BLaER1 treated with 17β-estradiol and CSF1 and Interleukin-3, amounts not matched to agents 10 nM and 100 nM (cell line): ENCODE measurements around the gene GALC.

Source experiments
- H3K27ac ChIP-seq, 11 experiments: shearing (Covaris generic); formaldehyde crosslinking; 2 replicates each; pipeline ENCODE4 v1.8.1; 2022
- H3K27me3 ChIP-seq, 11 experiments: shearing (Covaris generic); formaldehyde crosslinking; 2 replicates each; pipeline ENCODE4 v1.8.1; 2022
- H3K36me3 ChIP-seq, 11 experiments: shearing (Covaris generic); formaldehyde crosslinking; 2 replicates each; pipeline ENCODE4 v1.8.1; 2022
- H3K4me1 ChIP-seq, 10 experiments: shearing (Covaris generic); formaldehyde crosslinking; 2 replicates each; pipeline ENCODE4 v1.8.1; 2022
- H3K4me2 ChIP-seq, 11 experiments: shearing (Covaris generic); formaldehyde crosslinking; 2 replicates each; pipeline ENCODE4 v1.8.1; 2022
- H3K4me3 ChIP-seq, 10 experiments: shearing (Covaris generic); formaldehyde crosslinking; 2 replicates each; pipeline ENCODE4 v1.8.1; 2022
- H3K9ac ChIP-seq, 11 experiments: shearing (Covaris generic); formaldehyde crosslinking; 2 replicates each; pipeline ENCODE4 v1.8.1; 2022
- H3K9me3 ChIP-seq, 11 experiments: shearing (Covaris generic); formaldehyde crosslinking; replicated peaks in 1 of 11; 2 replicates each; pipeline ENCODE4 v1.8.1; 2022
- H4K20me1 ChIP-seq, 11 experiments: shearing (Covaris generic); formaldehyde crosslinking; 2 replicates each; pipeline ENCODE4 v1.8.1; 2022
- Cebpa-rat ChIP-seq, 11 experiments: shearing (Covaris generic); IDR thresholded peaks; 2 replicates each; pipeline ENCODE4 v1.8.1; 2022

GALC gene

DNA sequence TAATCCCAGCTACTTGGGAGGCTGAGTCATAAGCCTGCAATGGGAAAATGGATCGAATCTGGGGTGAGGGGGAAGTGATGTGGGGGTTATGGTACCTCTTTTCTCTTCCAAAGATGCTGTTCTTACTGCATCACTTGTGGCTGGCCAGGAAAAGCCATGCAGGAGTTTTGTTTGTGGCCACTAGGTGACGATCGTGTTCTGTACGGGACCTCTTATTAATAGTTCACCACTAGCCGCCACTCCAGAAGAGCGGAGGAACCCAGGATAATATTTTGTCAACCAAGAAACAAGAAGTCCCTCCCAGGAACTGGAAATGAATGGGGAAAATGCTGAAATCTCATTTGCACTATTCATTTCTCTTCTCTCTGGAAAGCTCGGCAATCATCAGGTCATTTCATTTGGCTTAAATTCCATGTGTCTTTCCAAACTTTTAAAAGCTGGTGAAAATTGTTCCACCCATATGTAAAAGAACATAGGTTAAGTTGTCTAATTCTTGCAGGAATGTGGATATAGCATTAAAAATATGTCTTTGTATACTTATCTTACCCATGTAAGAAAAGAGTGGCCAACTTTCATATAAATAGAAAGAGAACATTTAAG, 20.9 kb upstream of the GALC start:
- no peak overlapping the region for H3K4me3 ChIP-seq

DNA sequence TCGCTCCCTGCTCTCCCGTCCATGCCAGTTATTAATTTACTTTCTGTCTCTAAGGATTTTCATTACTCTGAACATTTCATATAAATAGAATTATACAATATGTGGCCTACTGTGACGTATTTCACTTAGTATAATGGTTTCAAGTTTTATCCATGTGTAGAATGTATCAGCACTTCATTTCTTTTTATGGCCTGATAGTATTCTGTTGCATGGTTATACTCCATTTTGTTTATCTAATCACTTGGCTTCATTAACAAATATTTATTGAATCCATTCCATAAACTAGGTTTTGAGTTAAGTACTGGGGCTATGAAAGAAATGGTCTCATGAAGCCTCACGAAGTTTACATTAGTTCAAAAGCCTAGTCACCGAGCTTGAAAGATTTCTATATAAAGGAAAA, 19.5 kb upstream of the GALC start:
- peaks cover 22 to 98% (median 27%) of the 10 kb centered on the region in 10 experiments for H3K4me1 ChIP-seq
- no peaks in the 10 kb centered on the region for H3K27me3 ChIP-seq
- H3K4me2 ChIP-seq: peak overlapping the region in 3 of 11 experiments; percentile 90 to 99 (median 97); a peak in 6 of 22 replicates
- H3K9me3 ChIP-seq: peaks cover 0 to 9% (median 0%) of the 10 kb centered on the region in 11 experiments; a peak in 3 of 22 replicates
- H3K27ac ChIP-seq: peak overlapping the region in 3 of 11 experiments; percentile 43 to 55 (median 52); a peak in 4 of 22 replicates
- H3K4me3 ChIP-seq: no peak overlapping the region
- H3K9ac ChIP-seq: peak overlapping the region in 3 of 11 experiments; percentile 51 to 67 (median 52); a peak in 3 of 22 replicates
- TF ChIP-seq Cebpa-rat (IDR thresholded peaks at IDR 0.05): no peak
- peaks cover 0 to 52% (median 3%) of the 10 kb centered on the region in 11 experiments; a peak in 6 of 22 replicates for H4K20me1 ChIP-seq
- peaks cover 0 to 74% (median 39%) of the 10 kb centered on the region in 11 experiments; a peak in 17 of 22 replicates for H3K36me3 ChIP-seq

More for the DNA sequence above, 20.9 kb upstream of the GALC start:
- H3K27me3 ChIP-seq: no peaks in the 10 kb centered on the region
- TF ChIP-seq Cebpa-rat (IDR thresholded peaks at IDR 0.05): no peak
- peaks cover 0 to 9% (median 0%) of the 10 kb centered on the region in 11 experiments; a peak in 3 of 22 replicates for H3K9me3 ChIP-seq
- peak overlapping the region in 4 of 11 experiments; percentile 25 to 99 (median 94); a peak in 7 of 22 replicates for H3K4me2 ChIP-seq
- H3K9ac ChIP-seq: peak overlapping the region in 3 of 11 experiments; percentile 12 to 67 (median 21); a peak in 2 of 22 replicates
- peaks cover 11 to 99% (median 15%) of the 10 kb centered on the region in 10 experiments; a peak in 18 of 20 replicates for H3K4me1 ChIP-seq
- peak overlapping the region in 2 of 11 experiments; percentile 52 to 80; a peak in 4 of 22 replicates for H3K27ac ChIP-seq
- H4K20me1 ChIP-seq: peaks cover 0 to 47% (median 0%) of the 10 kb centered on the region in 11 experiments; a peak in 5 of 22 replicates
- peaks cover 0 to 77% (median 41%) of the 10 kb centered on the region in 11 experiments; a peak in 17 of 22 replicates for H3K36me3 ChIP-seq

DNA sequence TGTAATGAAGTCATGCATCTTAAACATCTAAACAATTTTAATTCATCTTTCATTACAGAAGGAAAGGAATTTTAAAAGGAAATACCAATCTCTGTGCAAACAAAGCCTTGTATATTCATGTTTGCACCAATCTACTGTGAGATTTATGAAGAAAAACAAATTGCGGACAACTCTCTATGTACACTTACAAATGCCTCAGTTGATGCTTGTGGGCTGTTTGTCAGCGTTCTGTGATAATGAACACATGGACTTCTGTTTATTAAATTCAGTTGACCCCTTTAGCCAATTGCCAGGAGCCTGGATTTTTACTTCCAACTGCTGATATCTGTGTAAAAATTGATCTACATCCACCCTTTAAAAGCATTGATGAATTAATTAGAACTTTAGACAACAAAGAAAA, 17.3 kb upstream of the GALC start:
- TF ChIP-seq Cebpa-rat (IDR thresholded peaks at IDR 0.05): no peak
- peak overlapping the region in 2 of 11 experiments; percentile 52 to 55; a peak in 3 of 22 replicates for H3K27ac ChIP-seq

DNA sequence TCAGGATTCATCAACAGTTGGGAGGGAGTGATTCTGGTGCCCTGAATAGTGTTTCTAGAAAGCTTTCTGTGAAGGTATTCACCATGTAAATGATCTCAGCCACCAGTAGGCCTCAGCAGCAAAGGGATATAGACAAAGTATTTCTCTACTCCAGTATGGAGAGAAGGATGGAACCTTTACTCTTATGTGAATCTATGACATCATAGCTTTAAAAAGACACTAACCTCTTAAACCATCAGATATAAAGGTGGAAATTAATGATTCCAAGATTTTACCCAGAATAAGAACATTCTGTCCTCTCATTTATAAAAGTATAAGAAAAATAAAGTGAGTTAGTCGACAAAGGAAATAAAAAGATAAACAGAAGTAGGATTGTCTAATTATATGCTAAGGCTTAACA, 16.5 kb upstream of the GALC start:
- peak overlapping the region in 7 of 11 experiments; percentile 31 to 99 (median 79); a peak in 10 of 22 replicates for H3K4me2 ChIP-seq
- H3K36me3 ChIP-seq: peaks cover 0 to 48% (median 26%) of the 10 kb centered on the region in 11 experiments; a peak in 16 of 22 replicates
- H3K4me1 ChIP-seq: peaks cover 36 to 71% (median 50%) of the 10 kb centered on the region in 10 experiments
- H3K9me3 ChIP-seq: no peaks in the 10 kb centered on the region
- peak overlapping the region in 2 of 11 experiments; percentile 11 to 89; a peak in 2 of 22 replicates for H3K27ac ChIP-seq
- no peaks in the 10 kb centered on the region for H3K27me3 ChIP-seq
- peak overlapping the region in 3 of 11 experiments; percentile 85 to 89 (median 85); a peak in 4 of 22 replicates for H3K9ac ChIP-seq
- H4K20me1 ChIP-seq: peaks cover 0 to 43% (median 0%) of the 10 kb centered on the region in 11 experiments; a peak in 6 of 22 replicates
- peak overlapping the region in 3 of 10 experiments; percentile 65 to 71 (median 67); a peak in 5 of 20 replicates for H3K4me3 ChIP-seq
- TF ChIP-seq Cebpa-rat (IDR thresholded peaks at IDR 0.05): no peak

More for the DNA sequence above, 17.3 kb upstream of the GALC start:
- H3K4me3 ChIP-seq: peak overlapping the region in 2 of 10 experiments; percentile 28 to 31; a peak in 4 of 20 replicates
- peak overlapping the region in 2 of 11 experiments; percentile 51 to 67; a peak in 1 of 22 replicates for H3K9ac ChIP-seq
- H3K4me1 ChIP-seq: peaks cover 33 to 77% (median 43%) of the 10 kb centered on the region in 10 experiments
- no peaks in the 10 kb centered on the region for H3K27me3 ChIP-seq
- H4K20me1 ChIP-seq: peaks cover 0 to 47% (median 0%) of the 10 kb centered on the region in 11 experiments; a peak in 6 of 22 replicates
- peaks cover 0 to 56% (median 27%) of the 10 kb centered on the region in 11 experiments; a peak in 16 of 22 replicates for H3K36me3 ChIP-seq
- no peaks in the 10 kb centered on the region for H3K9me3 ChIP-seq
- peak overlapping the region in 3 of 11 experiments; percentile 90 to 99 (median 97); a peak in 6 of 22 replicates for H3K4me2 ChIP-seq

DNA sequence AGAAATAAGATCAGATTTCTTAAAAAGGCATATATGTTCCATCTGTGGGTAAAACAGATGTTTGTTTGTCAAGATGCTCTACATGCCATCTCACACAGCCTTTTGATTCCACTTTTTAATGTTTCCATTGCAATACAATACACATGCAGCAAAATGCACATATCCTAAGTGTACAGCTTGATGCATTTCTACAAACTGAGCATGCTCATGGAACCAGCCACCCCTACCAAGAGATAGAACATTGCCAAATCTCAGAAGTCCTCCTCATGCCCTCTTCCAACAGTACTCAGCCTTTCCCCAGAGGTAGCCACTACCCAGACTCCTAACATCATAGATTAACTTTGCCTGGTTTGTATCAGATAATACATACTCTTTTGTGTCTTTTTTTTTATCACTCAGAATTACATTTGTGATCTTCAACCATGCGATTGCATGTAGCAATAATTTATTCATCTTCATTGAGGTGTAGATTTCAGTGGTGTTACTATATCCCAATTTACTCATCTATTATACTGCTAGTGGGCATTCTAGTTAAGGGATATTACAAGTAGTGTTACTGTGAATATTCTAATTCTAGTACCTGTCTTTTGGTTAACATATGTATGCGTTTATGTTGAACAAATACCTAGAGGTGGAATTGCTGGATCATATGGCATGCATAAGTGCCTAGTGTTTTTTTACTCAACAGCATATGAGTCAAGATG, 15.2 kb upstream of the GALC start:
- H3K4me2 ChIP-seq: peak overlapping the region; percentile 27 to 99 (median 66)
- TF ChIP-seq Cebpa-rat (IDR thresholded peaks at IDR 0.05): no peak
- peaks cover 0 to 43% (median 0%) of the 10 kb centered on the region in 11 experiments; a peak in 6 of 22 replicates for H4K20me1 ChIP-seq
- no peaks in the 10 kb centered on the region for H3K9me3 ChIP-seq
- H3K36me3 ChIP-seq: peaks cover 0 to 47% (median 26%) of the 10 kb centered on the region in 11 experiments; a peak in 16 of 22 replicates
- H3K27ac ChIP-seq: peak overlapping the region in 4 of 11 experiments; percentile 3 to 92 (median 50); a peak in 6 of 22 replicates
- H3K4me3 ChIP-seq: peak overlapping the region in 5 of 10 experiments; percentile 27 to 71 (median 65); a peak in 9 of 20 replicates
- H3K4me1 ChIP-seq: peaks cover 33 to 73% (median 57%) of the 10 kb centered on the region in 10 experiments
- H3K9ac ChIP-seq: peak overlapping the region in 3 of 11 experiments; percentile 85 to 89 (median 85); a peak in 6 of 22 replicates
- H3K27me3 ChIP-seq: no peaks in the 10 kb centered on the region

DNA sequence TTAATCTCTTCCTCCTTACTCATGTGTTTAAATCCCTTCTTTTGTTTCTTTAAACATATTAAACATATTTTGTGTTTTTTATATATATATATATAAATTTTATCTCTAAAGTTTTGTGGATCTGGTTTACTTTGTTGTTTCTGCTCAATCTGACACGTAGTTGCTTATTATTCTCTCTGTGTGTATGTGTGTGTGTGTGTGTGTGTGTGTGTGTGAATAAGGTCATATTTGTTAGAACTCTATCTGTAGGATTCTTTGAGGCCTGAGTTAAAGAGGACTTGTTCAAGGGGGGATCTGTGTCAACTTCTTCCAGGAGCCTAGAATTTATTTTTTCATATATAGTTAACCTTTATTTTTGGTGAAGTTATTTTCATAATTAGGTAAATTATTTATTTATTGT, 14.6 kb upstream of the GALC start:
- H3K4me1 ChIP-seq: peaks cover 36 to 73% (median 63%) of the 10 kb centered on the region in 10 experiments
- H3K27me3 ChIP-seq: no peaks in the 10 kb centered on the region
- peaks cover 0 to 45% (median 25%) of the 10 kb centered on the region in 11 experiments; a peak in 16 of 22 replicates for H3K36me3 ChIP-seq
- peak overlapping the region in 4 of 11 experiments; percentile 11 to 92 (median 66); a peak in 7 of 22 replicates for H3K27ac ChIP-seq
- no peaks in the 10 kb centered on the region for H3K9me3 ChIP-seq
- peak overlapping the region in 3 of 11 experiments; percentile 85 to 89 (median 85); a peak in 6 of 22 replicates for H3K9ac ChIP-seq
- H4K20me1 ChIP-seq: peaks cover 0 to 42% (median 0%) of the 10 kb centered on the region in 11 experiments; a peak in 6 of 22 replicates
- peak overlapping the region; percentile 27 to 99 (median 66); a peak in 17 of 22 replicates for H3K4me2 ChIP-seq
- peak overlapping the region in 4 of 10 experiments; percentile 56 to 71 (median 66); a peak in 9 of 20 replicates for H3K4me3 ChIP-seq
- no peak for TF ChIP-seq Cebpa-rat (IDR thresholded peaks at IDR 0.05)

DNA sequence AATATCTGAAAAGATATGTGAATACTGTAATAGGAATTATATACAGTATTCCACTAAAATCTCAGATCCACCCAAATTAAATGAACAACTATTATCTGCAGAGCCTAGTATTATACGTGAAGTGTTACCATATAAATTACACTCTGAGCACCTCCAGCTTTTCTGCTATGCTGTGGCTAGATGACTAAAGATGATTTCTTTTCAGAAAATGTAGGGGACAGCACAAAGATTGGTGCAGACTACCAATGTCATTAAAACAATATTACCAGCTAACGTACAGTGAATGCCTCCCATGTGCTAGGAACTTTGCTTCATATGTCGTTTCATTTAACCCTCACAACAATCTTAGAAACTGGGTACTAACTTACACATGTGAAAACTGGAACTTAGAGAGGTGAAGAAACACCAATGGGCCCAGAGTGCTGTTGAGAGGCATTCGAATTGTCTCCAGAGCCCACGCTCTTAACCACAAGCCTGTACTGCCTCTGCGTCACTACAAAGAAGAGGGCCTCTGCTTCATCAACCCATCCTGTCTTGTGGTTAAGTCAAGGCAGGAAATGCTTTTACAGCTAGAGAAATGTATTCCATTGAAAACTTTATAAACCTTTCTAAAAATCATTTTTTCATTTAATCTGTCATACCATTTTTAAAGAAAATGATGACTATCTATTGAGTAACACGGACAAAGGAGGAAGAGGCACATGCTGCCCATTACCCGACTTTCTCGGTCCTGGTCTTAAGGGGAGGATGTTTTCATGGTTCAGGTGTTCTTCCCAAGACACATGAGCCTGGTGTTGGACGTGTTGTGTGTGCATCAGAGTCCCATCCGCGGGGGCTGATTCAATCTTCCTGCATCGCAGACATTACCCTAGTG, 13.2 kb upstream of the GALC start:
- Histone ChIP-seq H3K9me3 (peaks cover 0 to 7% (median 0%) of the 10 kb centered on the region in 11 experiments; a peak in 4 of 22 replicates), H3K27me3 (no peaks in the 10 kb centered on the region), H3K4me1 (peaks cover 47 to 75% (median 66%) of the 10 kb centered on the region in 10 experiments), H3K9ac (peak overlapping the region; percentile 68 to 89 (median 79)), H3K36me3 (peaks cover 0 to 31% (median 11%) of the 10 kb centered on the region in 11 experiments; a peak in 16 of 22 replicates), H3K27ac (peak overlapping the region; percentile 79 to 92 (median 87)), H3K4me2 (peak overlapping the region; percentile 66 to 99 (median 84)), H3K4me3 (peak overlapping the region; percentile 54 to 71 (median 64)), H4K20me1 (peaks cover 0 to 28% (median 0%) of the 10 kb centered on the region in 11 experiments; a peak in 6 of 22 replicates)
- peak in 1 of 11 experiments; percentile 32; a peak in 1 of 22 replicates for TF ChIP-seq Cebpa-rat (IDR thresholded peaks at IDR 0.05)
